Choroid plexus epithelial cell (primary cell): ENCODE results near the gene TNFSF10.
"Not testable (repeated sequence)": the region's sequence is repeated elsewhere in the genome, so short reads cannot be mapped to it uniquely, and the experiment has no call there.

Experiments
- DNase-seq: peaks from one replicate; pipeline ENCODE4 v3.0.0-alpha.2; 2010; ENCODE audit warnings: low read depth
- H3K4me3 ChIP-seq: 2 replicates; pipeline ENCODE4 v1.5.1; 2011; ENCODE audit warnings: low read depth, mild to moderate bottlenecking, control low read depth, low read length, moderate library complexity
- TF ChIP-seq, protein P1 (sequence below): conservative IDR thresholded peaks from 2 replicates; pipeline ENCODE4 v1.5.1; 2011; ENCODE audit warnings: low read depth, mild to moderate bottlenecking, control low read depth, inconsistent platforms, low read length, moderate library complexity

TNFSF10 gene

DNA sequence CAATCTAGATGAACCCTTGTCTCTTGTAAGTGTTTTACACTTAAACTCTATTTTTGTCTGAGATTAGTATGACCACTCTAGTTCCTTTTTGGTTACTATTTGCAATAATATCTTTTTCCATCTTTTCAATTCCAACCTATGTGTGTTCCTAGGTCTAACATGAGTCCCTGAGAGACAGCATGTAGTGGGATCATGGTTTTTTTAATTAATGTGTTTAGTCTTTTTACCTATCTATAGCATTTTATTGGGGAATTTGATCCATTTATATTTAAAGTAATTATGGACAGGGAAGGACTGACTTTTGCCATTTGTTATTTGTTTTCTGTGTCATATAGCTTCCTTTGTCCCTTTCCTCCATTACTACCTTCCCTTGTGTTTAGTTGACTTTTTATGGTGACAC, 21.7 kb downstream of the TNFSF10 start:
- TF ChIP-seq, protein P1, sequence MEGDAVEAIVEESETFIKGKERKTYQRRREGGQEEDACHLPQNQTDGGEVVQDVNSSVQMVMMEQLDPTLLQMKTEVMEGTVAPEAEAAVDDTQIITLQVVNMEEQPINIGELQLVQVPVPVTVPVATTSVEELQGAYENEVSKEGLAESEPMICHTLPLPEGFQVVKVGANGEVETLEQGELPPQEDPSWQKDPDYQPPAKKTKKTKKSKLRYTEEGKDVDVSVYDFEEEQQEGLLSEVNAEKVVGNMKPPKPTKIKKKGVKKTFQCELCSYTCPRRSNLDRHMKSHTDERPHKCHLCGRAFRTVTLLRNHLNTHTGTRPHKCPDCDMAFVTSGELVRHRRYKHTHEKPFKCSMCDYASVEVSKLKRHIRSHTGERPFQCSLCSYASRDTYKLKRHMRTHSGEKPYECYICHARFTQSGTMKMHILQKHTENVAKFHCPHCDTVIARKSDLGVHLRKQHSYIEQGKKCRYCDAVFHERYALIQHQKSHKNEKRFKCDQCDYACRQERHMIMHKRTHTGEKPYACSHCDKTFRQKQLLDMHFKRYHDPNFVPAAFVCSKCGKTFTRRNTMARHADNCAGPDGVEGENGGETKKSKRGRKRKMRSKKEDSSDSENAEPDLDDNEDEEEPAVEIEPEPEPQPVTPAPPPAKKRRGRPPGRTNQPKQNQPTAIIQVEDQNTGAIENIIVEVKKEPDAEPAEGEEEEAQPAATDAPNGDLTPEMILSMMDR = no peak
- no peak overlapping the region for H3K4me3 ChIP-seq
- no peak for DNase-seq

DNA sequence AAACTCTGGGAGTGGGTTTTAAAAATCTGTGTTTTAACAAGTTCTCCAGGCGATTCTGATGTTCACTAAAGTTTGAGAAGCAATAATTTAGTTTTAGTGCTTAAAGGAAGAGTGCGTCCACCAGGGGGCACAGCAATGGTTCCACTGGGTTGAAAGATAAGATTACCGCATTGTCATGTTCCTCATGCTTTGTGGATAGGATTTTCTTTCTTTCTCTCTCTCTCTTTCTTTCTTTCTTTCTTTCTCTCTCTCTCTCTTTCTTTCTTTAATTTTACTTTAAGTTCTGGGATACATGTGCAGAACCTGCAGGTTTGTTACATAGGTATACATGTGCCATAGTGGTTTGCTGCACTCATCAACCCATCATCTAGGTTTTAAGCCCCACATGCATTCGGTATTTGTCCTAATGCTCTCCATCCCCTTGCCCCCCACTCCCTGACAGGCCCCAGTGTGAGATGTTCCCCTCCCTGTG, 33.0 kb downstream of the TNFSF10 start:
- TF ChIP-seq, protein P1 = peak; percentile 83
- peak; percentile 89 for DNase-seq
- not testable (repeated sequence) for H3K4me3 ChIP-seq

DNA sequence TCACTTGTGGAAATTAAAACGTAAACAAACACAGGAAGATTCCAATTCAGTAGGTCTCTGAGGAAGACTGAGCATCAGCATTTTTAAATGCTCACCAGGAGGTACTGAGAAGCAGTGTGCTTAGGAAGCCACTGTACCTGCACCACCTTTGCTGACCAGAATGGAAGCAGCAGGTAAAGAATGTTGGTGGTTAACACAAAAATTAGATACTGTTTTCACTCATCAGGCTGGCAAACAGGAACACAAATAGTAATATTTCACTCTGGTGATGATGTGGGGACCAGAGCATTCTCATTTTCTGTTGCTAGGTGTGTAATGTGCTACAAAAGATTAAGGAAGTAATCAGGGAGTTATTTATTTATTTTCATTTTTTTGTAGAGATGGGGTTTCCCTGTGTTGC, 45.1 kb downstream of the TNFSF10 start:
- TF ChIP-seq, protein P1 = no peak
- no peak overlapping the region for H3K4me3 ChIP-seq
- DNase-seq = no peak

DNA sequence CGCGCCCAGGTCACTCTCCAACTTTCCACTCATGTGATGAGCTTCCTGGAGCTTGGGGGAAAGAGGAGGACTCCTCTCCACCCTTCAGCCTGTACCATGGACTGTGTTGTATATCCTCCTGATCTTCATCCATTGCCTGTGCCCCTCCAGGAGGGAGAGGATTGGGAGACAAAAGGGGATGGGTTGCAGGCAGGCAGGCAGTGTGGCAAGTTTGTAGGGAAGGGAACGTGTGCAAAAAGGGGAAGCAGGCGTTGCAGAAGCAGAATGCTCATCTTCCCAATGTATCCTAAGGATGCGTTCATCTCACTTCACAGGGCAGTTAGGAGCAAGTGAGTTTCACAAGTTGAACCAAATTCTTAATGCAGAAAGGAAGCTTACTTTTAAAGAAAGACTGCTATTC, 46.9 kb downstream of the TNFSF10 start:
- H3K4me3 ChIP-seq = no peak overlapping the region
- DNase-seq = no peak
- TF ChIP-seq, protein P1 = no peak

DNA sequence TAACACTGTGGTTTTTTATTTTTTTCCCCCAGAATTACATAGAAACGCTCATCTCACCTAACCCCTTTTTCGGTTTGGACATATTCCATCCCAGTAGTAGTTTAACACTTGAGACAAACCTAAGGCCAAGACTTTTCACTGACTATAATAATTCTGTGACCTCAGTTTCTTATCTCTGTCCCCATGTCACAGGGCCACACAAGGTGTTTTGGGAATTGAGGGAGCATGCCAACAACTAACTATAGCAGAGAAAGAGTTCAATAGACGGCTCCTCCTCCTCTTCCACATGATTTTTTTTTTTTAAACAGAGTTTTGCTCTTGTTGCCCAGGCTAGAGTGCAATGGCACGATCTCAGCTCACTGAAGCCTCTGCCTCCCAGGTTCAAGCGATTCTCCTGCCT, 47.5 kb downstream of the TNFSF10 start:
- DNase-seq = no peak
- TF ChIP-seq, protein P1 = no peak
- no peak overlapping the region for H3K4me3 ChIP-seq

DNA sequence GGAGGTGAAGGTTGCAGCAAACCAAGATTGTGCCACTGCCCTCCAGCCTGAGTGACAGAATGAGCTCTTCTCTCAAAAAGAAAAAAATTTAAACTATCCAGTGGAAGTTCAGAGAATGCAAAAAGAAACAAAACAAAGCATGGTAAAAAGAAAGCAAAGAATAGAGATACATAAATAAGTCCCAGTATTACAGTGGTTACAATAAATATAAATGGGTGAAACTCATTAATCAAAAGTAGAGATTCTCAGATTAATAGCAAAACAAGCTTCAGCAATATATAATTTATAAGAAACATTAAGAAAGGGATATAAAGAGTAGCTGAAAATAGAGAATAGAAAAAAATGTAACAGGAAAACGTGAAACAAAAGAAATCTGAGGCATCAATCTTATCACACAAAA, 51.3 kb downstream of the TNFSF10 start:
- TF ChIP-seq, protein P1 = no peak
- DNase-seq = no peak
- no peak overlapping the region for H3K4me3 ChIP-seq

DNA sequence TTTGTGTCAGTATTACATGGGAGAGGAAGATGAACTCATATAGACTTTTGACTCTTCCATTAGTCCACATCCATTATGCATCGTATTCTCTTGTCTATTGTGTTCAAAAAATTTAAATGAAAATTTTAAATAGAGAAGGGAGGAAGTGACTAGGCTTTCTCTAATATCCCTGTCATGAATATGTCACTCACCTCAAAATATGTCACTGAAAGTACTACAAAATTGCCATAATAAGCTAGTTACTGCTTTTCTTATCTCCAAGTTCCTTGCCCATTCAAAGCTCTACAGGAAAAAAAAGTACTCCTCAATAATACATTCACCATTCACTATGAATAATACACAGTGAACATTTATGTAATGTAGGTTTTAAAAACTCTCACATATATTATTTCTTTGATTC, 52.6 kb downstream of the TNFSF10 start:
- DNase-seq = no peak
- no peak overlapping the region for H3K4me3 ChIP-seq
- TF ChIP-seq, protein P1 = no peak
